Vagina (tissue), 2 donors: Measurements from ENCODE around the gene TEX36.

Source experiments
- CTCF ChIP-seq, 3 experiments: fragments of 450-650 bp in 2 of 3; fragments of 200-600 bp in 1 of 3; sonication (generic) in 1 of 3; IDR thresholded peaks; one replicate each; pipeline ENCODE4 v1.5.1; 2017 to 2019; ENCODE audit warnings: antibody characterized with exemption in 3 of 3, mild to moderate bottlenecking in 2 of 3, moderate library complexity in 2 of 3
- POLR2A ChIP-seq, 2 donors: fragments of 450-650 bp; IDR thresholded peaks; one replicate each; pipeline ENCODE4 v1.6.1; 2017; ENCODE audit warnings: antibody characterized with exemption in 2 of 2, mild to moderate bottlenecking in 2 of 2, moderate library complexity in 2 of 2
- POLR2AphosphoS5 ChIP-seq, 2 donors: sonication (generic); formaldehyde crosslinking; IDR thresholded peaks; one replicate each; pipeline ENCODE4 v1.9.0; 2017; ENCODE audit warnings: antibody characterized with exemption in 2 of 2, mild to moderate bottlenecking in 2 of 2, low read depth in 1 of 2; ENCODE audit not compliant: insufficient read depth in 1 of 2

GRCh38 chr10:125721035-125721434 lies 38.1 kb upstream of the TEX36 start:
- TF ChIP-seq CTCF (IDR thresholded peaks at IDR 0.05), result no peak
- no peak for TF ChIP-seq POLR2AphosphoS5 (IDR thresholded peaks at IDR 0.05; ENCODE audit: insufficient read depth in 1 of 2, low read depth in 1 of 2)
- no peak for TF ChIP-seq POLR2A (IDR thresholded peaks at IDR 0.05)
